Measurements from ENCODE around the gene EGFLAM. TPM values are rescaled to one million over a fixed set of nuclear protein-coding genes. Genes with fewer than 3 reads are reported as not detected.
A peak's percentile ranks its signal among the peaks of the same experiment; 100 is the strongest.

EGFLAM gene
- 3.1 TPM for total RNA-seq

DNA sequence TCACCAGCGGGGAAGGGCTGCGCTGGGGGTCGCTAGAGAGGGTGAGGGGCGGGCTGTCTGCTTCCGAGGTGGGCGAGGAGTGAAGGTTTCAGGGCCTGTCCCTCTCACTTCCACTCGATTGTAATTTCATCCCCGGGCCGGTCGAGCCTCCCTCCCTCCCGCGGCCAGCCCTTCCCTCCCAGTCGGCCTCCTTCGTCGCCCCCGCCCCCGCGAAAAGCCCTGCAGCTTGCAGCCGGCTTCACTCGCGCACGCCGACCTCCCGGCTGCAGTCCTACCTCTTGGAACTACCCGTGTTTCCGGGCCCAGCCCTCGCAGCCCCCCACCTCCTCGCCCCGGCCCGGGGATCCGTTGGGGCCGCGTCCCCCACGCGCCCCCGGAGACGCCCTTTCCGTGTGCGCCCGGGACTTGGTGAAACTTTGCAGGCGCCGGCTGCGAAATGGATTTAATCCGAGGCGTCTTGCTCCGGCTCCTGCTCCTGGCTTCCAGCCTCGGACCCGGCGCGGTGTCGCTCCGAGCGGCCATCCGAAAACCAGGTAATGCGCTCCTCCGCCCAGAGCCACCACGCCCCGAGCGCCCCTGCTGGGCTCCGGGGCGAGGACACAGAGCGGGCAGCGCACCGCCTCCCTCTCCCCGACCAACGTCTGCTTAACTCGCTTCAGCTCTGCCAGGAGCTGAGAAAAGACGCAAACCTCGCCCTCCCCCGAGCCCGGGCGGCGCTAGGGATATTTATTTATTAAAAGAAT is at the start of gene EGFLAM:
Gene EGFLAM (plus strand): TSS at position 241 of the 743 bp plus-strand sequence. CDS start 196 bp downstream, at position 437.
- no peak for DNase-seq

DNA sequence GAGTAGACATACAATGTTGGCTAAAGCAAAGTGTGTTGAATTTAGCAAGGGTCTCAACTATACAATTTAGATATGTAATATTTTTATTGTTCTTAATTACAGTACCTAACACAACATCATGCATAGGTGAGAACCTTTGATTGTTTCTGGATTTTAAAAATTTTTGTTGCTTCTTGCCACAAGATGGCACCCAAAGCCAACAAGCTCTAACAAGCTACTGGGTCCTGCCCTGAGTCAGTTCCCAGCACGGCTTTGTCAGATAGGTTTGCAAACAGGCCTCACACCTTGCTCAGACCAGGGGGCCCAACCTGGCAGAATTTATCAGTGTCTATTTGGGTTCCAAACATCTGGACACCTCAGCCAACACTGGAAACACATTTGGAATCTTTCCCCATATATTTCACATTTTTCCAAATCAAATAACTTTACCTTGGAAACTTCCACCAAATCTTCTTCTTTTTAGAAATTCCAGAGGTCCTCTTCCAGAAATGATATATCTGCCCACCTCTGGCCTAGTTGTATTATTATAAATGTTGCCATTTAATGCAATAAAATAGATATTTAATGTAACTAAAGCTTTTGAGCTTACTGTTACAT is 49.5 kb upstream of the EGFLAM start:
- DNase-seq, result no peak

DNA sequence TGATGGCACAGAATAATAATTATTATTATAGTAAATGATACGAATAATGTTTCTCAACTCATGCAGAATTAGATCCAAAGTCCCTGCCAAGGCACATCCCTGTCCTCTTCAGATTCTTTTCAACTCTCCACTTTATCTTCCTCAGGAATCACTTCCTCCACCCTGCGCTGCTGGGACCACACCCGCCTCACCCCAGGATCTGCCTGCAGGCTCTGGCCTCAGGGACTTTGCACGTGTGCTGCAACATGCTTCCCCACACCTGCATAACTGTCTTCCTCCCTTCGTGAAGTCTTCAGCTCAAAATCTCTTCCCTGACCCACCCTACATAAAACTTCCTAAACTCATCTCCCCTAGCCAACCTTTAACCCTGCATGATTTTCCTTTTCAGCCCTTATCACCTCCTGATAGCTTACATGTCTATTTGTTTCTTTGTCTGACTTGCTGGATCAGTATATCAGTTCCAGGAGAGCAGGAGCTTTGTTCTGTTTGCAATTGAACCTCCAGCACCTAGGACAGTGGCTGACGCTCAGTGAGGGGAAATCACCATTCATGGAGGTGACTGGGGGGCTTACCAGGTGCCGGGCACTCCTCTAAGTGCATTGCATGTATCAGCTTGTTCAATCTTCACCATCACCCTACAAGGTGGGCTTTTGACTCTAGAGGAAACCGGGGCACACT is 47.5 kb upstream of the EGFLAM start:
- DNase-seq, result no peak

DNA sequence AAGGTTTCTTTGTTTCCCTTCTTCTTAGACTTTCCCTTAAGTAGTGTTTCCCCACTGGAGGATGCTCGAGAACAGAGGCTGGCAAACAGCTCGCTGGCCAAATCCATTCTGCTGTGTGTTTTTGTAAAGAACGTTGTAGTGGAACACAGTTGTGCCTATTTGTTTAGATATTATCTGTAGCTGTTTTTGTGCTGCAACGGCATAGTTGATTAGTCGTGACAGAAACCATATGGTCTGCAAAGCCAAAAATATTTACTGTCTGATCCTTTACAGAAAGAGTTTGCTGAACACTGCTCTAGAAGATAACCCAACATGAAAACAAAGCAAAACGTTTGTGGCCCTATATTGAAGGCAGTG is 47.0 kb upstream of the EGFLAM start:
- no peak for DNase-seq

DNA sequence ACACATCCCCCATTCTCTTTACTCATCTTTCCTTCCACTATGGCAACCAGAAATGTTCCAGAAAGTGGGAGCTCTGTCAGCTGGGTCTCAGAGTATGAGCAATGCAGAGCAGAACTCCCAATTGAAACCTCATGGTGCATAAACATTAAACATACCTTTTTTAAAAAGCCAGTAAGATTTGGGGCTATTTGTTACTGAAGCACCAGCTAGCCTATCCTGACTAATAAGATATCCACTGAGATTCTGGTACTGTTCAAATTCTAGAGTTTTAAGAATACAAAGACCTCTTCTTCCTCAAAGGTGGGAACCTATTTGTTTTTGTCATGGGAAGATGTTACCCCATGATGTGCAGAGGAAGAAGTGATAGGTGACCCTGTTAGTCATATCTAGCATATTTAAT is 46.1 kb upstream of the EGFLAM start:
- DNase-seq, result no peak

DNA sequence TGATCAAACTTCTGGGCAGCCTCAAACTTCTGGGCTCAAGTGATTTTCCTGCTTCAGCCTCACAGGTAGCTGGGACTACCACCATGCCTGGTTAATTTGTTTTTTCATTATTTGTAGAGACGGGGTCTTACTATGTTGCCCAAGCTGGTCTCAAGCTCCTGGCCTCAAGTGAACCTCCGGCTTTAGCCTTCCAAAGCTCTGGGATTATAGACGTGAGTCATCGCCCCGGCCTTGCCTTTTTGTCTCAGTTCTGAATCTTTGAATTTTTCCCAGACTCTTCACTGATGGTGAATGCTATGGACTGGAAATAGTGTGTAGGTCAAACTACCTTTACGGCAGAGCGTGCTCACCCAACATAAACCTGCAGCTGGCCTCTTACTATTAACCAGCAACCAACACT is 32.3 kb upstream of the EGFLAM start:
- no peak for DNase-seq

DNA sequence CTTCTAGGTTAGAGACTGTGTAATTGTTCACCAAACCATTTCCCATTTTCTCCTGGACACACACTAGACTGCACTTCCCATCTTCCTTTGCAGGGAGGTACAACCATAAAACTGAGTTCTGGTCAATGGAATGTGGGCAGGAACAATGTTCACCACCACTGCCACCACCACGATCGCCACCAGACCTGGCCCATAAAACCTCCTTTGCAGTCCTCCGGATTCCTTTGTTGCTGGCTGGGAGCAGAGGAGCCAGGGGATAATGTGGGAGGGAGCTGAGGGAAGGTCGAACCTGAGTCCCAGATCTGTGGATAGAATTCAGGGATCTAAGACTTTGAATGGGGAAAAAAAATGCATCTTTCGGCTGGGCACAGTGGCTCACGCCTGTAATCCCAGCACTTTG is 29.4 kb upstream of the EGFLAM start:
- no peak for DNase-seq

DNA sequence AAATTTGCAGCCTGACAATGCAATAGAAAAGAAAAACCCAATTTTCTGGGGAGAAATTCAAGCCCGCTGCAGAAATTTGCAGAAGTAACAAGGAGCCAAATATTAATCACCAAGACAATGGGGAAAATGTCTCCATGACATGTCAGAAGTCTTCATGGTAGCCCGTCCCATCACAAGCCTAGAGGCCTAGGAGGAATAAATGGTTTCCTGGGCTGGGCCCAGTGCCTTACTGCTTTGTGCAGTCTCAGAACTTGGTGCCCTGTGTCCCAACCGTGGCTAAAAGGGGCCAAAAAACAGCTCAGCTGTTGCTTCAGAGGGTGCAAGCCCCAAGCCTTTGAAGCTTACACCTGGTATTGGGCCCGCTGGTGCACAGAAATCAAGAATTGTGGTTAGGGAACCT is 23.6 kb upstream of the EGFLAM start:
- DNase-seq, result no peak

DNA sequence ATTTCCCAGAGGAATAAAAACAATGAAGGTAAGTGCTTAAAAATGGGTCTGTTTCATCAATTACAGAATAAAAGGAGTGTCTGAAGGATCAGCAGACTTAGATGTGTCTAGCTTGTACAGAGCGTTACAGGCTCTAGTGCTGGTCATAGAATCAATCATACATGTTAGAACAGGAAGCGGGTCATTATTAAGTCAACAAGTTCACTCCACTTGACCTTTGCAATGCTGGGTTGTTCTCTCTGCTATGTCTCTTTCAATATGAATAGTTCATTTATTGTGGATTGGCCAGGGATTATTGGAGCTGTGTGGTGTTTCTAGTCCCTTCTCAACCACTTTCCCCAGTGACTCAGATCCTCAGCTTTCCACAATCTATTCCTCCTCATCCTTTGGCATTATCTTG is 20.7 kb upstream of the EGFLAM start:
- DNase-seq, result no peak

DNA sequence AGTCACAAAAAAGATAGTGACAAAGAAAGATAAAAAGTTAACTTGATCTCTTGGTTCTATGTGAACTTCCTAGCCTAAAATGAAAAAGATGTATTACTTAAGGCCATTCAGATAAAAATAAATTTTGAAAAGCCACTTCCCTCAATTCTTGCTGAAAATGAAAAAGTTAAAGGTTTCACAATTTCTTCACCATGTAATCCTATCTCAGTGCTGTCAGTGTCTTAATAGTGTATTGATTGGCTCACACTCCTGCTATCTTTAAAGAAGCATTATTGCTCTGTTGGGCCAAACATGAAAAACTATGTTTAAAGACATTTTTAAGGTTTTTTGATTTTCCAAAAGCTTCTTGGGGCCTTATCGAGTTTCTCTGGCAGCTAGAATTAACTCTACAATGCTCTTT is 18.1 kb upstream of the EGFLAM start:
- DNase-seq, result no peak

DNA sequence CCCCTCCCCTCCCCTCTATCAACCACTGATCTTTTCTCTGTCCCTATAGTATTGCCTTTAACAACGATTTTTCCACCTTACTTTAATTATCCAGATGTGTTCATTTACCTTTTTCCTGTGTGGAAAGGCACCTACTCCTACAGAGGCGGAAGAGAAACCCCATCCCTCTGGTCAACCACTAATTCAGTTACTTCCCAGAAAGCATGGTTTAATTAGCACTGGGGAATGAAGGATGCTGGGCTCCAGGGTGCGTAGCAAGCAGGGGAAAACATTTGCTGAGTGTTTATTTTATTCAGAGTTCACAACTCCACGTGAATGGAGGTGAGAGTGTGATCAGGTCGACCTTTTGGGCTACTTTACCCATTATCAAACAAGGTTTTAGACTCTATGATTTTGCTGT is 16.7 kb upstream of the EGFLAM start:
- DNase-seq, result no peak

DNA sequence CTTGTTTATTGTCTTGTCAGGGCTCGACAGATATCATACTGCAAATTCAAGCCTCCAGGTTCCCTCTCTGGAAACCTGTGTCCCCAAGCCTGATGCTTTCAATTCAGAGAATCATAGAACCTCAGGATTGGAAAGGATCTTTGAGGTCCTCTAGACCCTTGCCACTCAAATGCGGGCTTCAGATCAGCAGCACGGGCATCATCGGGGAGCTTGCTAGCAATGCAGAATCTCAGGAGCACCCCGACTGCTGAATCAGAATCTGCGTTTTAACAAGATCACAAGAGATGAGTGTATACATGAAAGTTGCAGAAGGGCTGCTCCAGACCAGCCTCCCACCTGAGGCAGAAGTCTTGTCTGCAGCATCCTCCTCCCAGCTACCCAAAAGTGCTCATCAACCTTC is 13.1 kb upstream of the EGFLAM start:
- DNase-seq, result no peak

DNA sequence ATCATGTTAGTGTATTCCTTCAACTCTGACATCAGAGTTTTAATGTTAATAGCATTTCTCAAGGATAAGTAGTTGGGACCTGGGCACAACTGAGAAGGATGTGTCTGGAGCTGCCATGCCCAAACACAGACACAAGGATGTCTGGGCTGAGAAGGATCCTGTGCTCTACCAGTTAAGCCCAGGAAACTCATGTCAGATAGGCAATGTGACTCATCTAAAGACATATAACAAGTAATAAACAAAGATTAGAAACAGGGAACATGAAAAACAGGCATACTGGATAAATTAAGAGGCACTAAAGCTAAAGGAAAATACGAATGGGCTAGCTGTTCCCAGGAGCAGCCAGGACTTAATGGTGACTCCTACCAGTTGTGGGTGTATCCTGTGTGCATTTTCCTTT is 9.1 kb upstream of the EGFLAM start:
- DNase-seq, result no peak

DNA sequence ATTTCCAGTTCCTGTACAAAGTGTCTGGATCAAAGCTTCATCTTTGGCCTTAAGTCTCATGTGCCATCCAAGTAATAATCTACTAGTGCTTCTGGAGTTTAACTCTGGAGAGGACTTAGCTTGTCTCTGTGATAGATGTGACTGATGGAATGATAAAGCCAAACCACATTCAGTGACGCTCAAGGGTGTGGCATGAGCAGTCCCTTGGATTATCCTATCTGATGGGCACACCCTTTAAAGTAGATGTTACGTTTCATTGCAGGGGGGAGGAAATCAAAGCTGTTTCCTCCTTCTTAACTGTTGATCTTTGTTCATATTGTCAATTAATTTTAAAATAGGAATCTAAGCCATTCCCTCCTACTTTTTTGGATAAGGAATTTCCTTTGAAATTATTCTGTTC is 8.5 kb upstream of the EGFLAM start:
- DNase-seq, result no peak

DNA sequence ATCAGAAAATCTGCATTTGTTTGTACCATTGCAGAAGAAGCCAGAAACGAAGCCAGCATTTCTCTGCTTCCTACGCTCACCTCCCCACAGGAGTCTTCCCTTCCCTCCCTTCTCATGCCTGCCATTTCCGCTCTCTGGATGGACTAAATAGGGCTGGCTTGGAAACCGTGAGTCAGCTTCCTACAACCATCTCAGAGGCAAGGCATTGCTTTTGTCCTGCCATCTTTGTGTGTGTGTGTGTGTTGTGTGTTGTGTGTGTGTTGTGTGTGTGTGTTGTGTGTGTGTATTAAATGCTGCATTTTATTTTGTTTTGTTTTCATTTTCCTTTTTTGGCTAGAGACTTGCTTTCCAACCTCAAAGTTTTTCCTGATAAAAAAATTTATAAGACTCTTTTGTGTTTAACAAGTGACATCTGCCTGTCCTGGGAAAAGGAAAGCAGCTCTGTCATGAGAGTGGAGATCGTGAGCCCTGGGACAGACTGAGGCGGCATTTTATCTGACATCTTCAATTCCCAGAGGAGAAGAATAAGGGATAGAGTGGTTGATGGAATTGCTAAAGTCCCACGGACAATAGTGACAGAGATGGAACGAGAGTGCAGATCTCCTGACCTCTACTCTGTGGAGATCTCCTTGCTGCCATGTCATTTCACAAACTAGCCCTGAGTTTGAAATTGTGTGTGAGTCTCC is 7.5 kb upstream of the EGFLAM start:
- DNase-seq, result no peak

DNA sequence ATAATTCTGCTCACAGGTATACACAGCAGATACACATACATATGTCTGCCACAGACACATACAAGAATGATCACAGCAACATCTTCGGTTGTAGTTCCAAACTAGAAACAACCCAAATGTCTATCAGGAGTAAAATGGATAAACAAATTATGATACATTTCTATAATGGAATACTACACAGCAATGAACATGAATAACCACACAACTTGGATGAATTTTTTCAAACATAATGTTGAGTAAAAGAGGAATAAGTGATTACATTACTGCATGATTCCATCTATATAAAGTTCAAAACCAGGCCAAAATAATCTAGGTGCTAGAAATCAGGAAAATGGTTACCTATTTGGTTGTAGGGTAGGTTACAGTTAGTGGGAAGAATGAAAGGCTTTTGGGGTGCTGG is 4.6 kb upstream of the EGFLAM start:
- DNase-seq, result no peak

DNA sequence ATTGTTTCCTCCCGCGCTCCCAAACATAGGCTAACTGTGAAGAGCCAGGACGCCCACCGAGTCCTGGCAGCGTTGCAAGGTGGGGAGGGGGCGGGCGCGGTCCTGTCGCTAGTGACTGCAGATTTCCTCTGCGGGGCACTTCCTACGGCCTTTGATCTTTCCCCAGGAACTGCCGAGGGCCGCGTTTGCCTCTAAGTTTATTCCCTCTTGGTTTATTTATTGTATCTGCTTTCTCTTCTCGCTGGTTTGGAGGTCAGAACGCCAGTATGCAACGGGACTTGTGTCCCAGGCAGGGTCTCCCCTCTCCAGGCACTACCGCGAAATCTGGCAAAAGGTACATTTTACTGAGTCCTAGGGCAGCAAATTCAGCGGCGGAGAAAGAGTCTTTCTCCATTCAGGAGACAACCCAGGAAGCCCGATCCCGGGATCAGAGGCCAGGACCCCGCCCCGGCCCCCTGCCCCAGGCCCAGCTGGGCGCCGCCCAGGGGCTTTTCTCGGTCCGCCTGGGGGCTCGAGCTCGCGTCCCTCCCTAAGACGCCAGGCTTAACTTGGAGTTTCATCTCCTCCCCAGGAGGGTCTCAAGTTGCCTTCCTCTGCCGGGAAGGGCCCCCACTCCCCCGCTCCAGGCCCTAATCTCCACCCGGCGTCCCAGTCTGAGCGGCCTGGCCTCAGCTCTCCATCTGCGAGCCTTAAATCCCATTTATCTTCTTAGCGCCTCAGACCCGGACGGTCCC is 884 bp upstream of the EGFLAM start:
- DNase-seq, result no peak

DNA sequence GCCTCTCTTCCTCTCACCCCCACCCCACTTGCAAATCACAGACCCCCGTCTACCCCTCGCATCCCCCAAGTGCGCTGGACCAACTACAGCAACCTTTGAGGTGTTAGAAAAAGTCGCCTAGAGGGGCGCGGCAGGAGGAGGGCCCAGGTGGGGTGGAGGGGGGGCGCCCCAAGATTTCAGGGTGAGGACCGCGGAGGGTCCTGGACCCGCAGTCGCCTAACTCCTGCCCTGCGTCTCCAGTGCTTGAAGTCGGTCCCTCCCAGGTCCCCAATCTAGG is 379 bp upstream of the EGFLAM start:
- no peak for DNase-seq

DNA sequence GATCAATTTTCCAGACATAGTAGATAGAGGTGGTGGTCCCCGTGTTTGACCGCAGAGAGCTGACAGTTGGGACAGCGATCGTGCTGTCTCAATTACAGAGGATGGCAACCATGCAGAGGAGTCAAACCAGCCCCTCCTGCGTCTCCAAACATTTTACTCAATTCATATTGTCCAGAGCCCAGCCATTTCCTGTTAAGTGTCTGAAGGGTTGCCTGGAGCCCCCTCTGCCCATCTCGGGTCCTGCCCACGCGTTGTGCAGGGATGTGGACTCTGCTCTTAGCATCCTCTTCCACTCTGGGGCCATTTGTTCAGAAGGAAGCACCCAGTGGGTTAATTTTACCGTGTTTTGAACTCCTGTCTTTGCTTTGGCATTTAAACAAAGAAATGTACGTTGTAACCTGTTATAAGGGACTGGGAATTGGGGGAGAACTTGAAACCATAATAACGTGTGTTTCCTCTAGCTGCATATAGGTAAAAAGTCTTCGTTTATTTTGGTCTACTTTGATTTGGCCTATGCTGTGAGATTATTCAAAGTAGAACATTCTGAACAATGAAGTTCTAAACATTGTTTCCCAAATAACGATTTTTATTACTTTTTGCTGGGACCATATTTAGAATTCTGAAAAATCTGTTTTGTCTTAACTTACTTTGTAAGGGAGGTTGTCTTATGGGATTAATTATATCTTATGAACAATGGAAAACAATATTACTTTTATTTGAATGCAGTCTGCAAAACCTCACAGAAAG is 876 bp downstream of the EGFLAM start:
- DNase-seq, result no peak

DNA sequence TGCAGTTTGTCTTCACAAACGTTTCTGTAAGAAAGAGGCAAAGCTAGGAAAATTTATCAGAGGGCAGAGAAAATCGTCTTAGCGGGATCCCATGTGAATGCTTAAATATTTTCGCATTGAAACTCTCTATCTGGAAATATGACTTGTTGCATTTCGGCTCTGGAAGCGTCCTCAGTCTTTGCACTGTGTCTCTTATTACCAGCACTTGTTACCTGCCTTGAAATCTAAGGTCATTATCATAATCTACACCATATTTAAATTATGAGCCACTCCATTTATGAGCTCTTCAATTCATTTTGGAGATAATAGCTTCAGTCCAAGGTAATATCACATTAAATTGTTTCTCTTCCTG is 1.4 kb downstream of the EGFLAM start:
- DNase-seq, result no peak

DNA sequence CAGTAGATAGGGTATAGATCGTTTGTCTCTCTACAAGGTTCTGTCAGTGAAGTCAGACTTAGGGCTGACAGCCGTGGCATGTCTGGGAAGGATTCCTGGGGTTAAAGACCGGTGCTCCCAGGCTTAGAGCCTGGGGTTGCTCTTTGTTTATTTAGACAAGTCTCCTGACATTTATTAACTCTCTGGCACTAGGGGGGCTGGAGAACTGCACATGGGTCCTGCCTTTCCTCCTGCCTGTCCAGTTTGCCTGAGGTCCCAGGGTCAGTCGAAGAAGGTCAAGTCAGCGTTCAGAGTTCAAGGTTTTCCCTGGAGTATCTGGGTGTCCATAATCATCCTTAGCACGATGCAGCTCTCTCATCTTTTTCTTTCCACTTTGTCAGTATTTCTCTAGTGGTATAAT is 5.6 kb downstream of the EGFLAM start:
- no peak for DNase-seq

DNA sequence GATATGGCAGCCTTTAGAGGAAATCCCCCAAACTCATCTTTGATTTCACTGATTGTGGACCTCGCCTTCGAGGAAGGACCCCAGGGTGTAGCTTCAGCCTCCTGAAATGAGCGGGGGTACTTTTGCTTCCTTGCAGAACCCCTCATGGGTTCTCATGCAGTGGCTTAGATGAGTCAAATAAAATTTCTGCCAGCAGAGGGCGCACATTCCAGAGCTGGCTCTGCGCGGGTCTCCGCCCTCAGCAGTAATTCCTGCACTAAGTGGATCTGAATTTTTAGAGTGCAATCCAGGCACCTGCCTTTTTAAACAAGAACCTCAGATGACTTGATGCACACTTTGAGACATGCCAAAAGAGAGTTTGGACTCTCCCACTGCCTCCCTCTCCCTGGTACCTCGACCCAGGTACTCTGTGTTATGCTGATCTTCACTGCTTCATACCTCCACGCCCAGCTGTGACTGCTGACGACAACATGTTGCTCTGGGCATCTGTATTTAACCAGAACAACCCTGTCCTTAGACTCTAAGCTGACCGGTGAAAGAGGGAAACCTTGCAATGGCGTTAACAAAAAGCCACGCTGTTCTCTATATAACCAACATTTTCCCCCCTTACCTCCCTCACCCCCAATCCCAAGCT is 7.3 kb downstream of the EGFLAM start:
- peak; percentile 4 for DNase-seq

Measured in occipital lobe (tissue), 2 donors.